ENCODE results near the gene SNURF.
"Not testable (repeated sequence)": the region's sequence is repeated elsewhere in the genome, so short reads cannot be mapped to it uniquely, and the experiment has no call there.

SNURF gene, protein sequence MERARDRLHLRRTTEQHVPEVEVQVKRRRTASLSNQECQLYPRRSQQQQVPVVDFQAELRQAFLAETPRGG

DNA sequence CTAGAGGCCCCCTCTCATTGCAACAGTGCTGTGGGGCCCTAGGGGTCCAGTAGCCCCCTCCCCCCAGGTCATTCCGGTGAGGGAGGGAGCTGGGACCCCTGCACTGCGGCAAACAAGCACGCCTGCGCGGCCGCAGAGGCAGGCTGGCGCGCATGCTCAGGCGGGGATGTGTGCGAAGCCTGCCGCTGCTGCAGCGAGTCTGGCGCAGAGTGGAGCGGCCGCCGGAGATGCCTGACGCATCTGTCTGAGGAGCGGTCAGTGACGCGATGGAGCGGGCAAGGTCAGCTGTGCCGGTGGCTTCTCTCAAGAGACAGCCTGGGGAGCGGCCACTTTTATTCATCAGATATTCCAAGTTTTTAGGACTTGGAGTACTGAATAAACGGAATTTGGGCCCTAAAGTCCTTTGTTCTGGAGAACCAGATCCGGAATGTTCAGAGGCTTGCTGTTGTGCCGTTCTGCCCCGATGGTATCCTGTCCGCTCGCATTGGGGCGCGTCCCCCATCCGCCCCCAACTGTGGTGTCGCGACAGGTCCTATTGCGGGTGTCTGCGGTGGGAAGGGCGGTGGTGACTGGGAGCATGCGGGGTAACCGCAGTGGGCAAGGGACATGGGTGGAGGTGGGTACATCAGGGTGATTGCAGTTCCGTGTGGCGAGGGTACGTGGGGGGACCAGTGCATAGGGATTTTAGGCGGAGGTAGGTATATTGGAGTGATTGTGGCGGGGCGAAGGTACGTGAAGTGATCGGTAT is at the start of gene SNURF, which contains the start of gene SNRPN:
TSS of gene SNURF (plus strand) at position 205 of the 748 bp plus-strand sequence. CDS start at position 267, 62 bp downstream.
TSS of gene SNRPN (plus strand) at position 205 of the 748 bp plus-strand sequence. CDS start 19,467 bp downstream, outside the sequence.
- in situ Hi-C loops (cut with MboI; ENCODE audit: low sequenced_read_pairs) = no loop called here

DNA sequence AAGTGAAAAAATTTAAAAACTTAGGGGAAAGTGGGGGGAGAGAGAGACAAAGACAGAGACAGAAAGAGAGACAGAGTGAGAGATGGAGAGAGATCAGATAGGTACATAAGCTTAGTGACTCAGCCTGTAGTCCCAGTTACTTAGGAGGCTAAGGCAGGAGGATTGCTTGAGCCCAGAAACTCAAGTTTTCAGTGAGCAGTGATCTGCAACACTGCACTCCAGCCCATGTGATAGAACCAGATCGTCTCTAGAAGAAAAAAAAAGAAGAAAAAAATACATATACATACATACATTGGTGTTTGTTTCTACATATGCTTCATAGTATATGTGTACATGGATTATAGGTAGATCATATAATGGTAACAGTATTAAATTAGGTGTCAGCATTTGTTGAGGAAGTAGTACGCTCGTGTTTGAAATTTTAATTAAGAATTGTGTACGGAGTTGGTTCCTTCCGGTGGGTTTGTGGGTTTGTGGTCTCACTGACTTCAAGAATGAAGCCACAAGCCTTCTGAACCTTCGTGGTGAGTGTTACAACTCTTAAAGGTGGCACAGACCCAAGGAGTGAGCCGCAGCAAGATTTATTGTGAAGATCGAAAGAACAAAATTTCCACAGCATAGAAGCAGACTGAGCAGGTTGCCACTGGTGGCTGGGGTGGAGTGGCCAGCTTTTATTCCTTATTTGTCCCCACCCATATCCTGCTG is 38.3 kb upstream of the SNURF start:
- in situ Hi-C loops (cut with MboI; ENCODE audit: low sequenced_read_pairs) = no loop called here

DNA sequence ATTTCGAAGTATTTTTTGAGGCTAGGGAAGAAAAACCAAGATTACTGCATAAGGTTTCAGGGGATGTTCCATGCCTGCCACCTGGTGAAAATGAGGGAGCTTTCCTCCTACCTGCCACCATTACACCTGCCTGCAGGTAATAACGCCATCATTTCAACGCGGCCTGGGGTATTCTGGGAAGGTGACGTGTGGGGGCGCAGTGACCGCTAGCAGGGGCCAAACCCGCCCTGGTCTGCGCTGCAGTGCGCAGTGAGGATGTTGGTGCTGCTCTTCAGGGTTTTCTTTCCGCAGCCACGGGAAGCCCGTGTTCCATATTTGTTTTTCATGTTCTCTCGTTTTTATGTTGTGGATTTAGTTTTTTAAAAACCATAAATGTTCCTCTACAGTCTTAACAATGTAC is 37.4 kb upstream of the SNURF start:
- in situ Hi-C loops (cut with MboI; ENCODE audit: low sequenced_read_pairs) = no loop called here

DNA sequence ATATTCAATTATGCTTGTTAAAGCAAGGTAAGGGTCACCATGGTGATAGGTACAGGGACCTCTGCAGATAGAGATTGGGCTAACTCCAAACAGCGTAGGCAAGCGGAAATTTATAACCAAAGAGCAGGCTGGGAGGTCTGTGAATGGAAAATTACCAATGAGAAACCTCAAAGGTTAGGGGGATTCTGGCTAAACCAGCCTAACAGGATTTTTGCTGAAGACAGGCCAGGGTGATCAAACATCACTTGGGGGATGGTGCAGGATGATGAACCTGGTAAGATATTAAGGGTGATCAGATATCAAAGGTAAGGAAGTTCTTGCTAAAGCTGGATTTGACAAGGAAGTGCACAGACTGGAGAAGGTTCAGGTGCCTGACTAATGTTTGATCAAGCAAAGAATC is 35.3 kb upstream of the SNURF start:
- in situ Hi-C loops (cut with MboI; ENCODE audit: low sequenced_read_pairs) = no loop called here

DNA sequence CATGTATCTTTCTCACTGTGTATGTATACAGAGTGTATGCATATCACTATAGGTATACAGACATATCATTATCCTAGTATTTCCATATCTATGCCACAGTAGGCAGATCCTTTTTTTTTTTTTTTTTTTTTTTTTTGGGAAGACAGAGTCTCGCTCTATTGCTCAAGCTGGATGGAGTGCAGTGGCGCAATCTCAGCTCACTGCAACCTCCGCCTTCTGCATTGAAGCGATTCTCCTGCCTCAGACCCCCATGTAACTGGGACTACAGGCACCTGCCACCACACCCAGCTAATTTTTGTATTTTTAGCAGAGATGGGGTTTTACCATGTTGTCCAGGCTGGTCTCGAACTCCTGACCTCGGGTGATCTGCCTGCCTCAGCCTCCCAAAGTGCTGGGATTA is 32.0 kb upstream of the SNURF start:
- in situ Hi-C loops (cut with MboI; ENCODE audit: low sequenced_read_pairs) = not testable (repeated sequence)

DNA sequence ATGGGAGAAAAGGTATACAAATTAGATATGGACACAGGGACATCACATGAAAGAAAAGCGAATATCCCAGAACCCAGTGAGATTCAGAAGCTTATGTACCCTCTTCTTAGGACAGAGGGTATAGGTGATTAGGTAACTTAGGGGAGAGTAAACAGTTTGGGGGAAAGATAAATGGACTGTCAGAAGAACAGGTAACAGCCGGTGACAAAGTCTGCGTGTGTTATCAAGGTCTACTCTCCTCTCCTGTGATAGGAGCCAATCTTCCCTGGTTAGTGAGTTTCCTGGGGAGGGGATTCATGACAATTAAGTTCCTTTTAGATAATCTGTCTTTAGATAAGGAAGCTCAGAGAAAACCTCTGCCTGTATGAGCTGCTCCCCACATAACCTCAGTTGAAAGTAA is 30.6 kb upstream of the SNURF start:
- in situ Hi-C loops (cut with MboI; ENCODE audit: low sequenced_read_pairs) = no loop called here

DNA sequence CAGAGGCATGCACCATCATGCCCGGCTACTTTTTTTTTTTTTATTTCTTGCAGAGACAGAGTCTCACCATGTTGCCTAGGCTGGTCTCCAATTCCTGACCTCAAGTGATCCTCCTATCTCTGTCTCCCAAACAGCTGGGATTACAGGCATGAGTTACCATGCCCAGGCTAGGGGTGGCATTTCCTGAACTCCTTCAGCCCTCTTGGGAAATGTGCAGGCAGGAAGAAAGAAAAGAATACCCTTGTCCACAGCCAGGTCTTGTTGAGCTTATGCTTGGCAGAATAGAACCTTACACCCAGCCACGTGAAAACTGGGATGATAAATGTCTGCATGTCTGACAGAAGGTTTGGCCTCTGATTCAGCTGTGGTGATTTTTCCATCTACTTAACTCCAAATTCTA is 30.2 kb upstream of the SNURF start:
- in situ Hi-C loops (cut with MboI; ENCODE audit: low sequenced_read_pairs) = no loop called here

DNA sequence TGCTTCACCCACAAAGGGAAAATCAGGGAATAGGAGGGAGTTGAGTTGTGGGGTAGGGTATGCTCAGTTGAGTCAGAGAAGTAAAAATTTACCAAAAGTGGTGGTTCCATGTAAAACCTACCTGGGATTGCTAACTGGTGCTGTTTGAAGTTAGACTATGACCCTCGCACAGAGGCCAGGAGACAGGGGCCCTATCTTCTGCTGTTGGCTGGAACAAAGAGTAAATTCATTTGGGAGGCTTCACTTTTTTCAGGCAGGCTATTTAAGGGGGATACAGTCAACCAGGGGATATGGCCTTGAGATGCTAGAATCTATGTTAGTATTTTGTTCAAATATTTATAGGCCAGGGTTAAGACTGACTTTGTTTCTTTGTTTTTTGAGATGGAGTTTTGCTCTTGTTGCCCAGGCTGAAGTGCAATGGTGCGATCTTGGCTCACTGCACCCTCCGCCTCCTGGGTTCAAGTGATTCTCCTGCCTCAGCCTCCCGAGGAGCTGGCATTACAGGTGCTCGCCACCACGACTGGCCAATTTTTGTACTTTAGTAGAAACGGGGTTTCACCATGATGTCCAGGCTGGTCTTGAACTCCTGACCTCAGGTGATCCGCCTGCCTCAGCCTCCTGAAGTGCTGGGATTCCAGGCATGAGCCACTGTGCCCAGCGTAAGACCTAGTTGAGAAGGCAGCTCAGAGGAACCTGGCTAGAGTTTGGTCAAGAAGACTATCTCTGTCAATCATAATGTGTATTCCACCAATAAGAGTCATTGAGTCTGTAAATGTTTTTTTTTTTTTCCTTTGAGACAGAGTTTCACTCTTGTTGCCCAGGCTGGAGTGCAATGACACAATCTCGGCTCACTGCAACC is 22.7 kb upstream of the SNURF start:
- in situ Hi-C loops (cut with MboI; ENCODE audit: low sequenced_read_pairs) = not testable (repeated sequence)

DNA sequence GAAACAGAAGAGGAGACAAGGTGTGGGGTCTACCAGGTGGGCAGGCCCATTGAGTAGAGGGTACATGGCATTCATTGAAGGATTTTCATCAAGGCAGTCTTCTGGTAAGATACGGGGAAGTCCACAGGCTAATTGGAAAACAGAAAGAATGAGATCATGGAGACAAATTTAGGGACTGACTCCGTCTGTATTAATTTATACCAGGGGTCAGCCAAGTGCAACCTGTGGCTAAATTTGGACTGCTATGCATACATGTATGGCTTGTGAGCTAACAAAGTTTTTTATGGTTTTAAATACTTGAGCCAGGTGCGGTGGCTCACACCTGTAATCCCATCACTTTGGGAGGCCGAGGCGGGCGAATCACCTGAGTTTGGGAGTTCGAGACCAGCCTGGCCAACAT is 21.1 kb upstream of the SNURF start:
- in situ Hi-C loops (cut with MboI; ENCODE audit: low sequenced_read_pairs) = no loop called here

DNA sequence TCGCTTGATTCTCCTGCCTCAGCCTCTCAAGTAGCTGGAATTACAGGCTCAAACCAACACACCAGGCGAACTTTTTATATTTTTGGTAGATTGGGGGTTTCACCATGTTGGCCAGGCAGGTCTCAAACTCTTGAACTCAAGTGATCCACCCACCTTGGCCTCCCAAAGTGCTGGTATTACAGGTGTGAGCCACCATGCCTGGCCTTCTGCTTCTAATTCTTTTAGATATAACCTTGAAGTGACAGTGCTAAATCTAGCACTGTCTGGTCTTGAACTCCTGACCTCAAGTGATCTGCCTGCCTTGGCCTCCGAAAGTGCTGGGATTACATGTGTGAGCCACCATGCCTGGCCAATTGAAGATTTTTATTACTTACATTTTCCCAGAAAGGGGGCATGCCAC is 16.6 kb upstream of the SNURF start:
- in situ Hi-C loops (cut with MboI; ENCODE audit: low sequenced_read_pairs) = not testable (repeated sequence)

DNA sequence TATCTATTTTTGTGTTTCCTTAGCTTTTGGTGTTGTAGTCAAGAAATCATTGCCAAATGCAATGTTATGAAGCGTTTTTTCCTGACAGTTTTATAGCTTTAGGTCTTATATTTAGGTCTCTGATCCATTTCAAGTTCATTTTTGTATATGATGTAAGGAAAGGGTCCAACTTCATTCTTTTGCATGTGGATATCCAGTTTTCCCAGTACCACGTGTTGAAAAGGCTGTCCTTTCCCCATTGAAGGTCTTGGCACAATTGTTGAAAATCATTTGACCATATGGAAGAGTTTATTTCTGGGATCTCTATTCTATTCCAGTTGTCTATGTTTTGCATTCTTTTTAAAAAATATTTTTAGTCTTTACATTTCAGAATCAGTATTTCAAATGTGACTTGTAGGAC is 14.6 kb upstream of the SNURF start:
- in situ Hi-C loops (cut with MboI; ENCODE audit: low sequenced_read_pairs) = no loop called here

DNA sequence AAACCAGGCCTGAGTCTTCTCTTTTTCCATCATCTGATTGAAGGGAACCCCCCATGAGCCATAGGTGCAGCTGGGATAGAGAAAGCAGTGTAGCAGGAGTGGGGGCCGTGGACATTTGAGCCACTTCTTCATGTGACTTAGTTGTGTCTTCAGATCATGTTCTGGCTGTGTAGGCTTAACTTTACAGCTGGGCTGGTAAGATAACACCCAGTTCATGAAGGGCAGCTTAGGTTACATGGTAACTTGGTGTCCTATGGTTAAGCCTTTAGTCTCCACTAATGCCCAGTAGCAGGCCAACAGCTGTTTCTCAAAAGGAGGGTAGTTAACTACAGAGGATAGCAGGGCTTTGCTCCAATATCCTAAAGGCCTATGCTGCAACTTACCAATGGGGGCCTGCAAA is 11.4 kb upstream of the SNURF start:
- in situ Hi-C loops (cut with MboI; ENCODE audit: low sequenced_read_pairs) = no loop called here

DNA sequence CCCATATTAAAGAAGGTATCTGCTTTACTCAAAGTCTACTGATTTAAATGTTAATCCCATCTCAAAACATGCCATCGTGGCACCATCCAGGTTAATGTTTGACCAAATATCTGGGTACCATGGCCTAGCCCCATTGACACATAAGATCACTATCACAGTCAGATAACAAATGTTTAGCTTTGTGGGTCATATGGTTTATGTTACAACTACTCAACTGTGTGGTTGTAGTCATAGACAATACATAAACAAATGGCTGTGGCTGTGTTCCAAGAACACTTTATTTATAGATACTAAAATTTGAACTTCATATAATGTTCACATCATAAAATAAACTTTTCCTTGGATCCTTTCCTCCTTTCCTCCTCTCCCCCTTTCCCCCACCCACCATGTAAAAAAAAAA is 9.8 kb upstream of the SNURF start:
- in situ Hi-C loops (cut with MboI; ENCODE audit: low sequenced_read_pairs) = no loop called here

DNA sequence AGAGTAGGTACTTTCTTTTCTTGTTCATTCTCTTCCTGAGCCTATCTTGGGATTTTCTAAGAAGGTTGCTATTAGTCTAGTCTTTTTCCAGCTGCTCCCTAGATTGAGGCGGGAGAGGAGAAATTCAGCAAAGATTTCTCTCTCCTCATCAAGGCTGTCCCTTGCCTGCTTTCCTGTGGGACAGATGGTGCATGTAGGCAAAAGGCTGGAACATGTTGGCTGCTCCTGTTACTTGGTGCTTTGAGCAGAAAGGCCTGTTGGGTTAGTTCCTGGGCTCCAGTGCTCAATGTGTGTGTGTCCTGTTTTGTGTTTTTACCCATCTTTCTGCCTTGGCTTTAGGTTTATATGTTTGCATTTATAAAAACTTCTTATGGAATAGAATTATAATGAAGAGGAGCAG is 9.1 kb upstream of the SNURF start:
- in situ Hi-C loops (cut with MboI; ENCODE audit: low sequenced_read_pairs) = no loop called here

DNA sequence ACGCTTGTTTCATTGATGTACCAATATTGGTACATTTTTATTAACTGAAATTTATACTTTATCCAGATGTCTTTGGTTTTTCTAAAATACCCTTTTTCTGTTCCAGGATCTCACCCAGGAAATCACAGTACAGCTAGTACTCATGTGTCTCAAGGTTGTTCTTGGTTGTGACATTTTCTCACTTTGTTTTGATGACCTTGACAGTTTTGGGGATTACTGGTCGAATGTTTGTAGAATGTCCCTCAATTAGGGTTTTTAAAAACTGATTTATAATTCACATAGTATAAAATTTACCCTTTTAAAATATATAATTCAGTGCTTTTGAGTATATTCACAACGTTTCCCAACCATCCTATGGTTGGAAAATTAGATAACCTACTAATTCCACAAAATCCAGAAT is 6.3 kb upstream of the SNURF start:
- in situ Hi-C loops (cut with MboI; ENCODE audit: low sequenced_read_pairs) = no loop called here

DNA sequence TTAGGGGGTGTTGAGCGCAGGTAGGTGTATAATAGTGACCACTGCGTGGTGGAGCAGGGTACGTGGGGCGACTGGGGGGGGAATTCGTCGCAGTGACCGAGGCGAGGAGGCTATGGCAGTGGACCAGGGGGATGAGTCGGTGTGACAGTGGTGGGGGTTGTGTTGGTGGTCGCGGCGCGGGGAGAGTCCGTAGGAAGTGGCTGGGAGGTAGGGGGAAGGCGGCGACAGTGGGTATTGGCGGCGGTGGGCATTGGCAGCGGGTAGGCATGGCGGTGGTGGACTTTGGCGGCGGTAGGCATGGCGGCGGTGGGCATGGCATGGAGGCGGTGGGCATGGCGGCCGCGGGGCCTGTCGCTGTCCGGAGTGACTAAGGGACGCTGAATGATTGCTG is 739 bp downstream of the SNURF start:
- in situ Hi-C loops (cut with MboI; ENCODE audit: low sequenced_read_pairs) = no loop called here

DNA sequence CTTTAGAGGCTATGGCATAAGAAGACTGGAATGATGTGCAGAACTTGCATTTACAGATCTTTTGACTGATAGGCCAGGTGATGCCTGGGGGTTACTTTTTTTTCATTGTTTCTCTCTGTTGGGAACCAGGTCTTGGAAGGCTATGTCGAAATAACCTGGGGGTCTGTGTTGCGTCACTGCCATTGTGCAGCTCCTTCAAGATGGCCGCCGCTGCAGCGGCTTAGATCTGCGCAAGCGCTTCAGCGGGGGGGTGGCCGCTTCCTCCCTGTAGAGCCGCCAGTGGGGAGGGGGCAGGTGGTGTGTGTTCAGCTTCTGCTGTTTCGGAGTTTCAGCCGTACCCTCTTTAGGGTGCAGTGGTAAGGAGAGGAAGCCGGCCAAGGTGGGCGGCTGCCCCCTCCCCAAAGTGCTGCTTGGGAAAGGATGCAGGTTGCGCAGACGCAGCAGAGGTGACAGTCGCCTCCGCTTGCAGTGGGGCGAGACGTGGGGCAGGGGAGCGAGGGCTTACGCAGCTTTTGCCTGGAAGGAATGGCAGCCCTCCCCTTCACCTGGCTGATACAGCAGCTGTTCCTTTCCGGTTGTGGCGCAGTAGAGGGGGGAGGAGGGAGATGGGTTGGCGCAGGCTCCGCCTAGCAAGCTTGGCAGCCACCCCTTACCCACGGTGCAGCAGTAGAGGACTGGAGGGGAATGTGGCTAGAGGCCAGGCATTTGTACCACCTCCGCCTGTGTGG is 1.5 kb downstream of the SNURF start:
- in situ Hi-C loops (cut with MboI; ENCODE audit: low sequenced_read_pairs) = no loop called here

DNA sequence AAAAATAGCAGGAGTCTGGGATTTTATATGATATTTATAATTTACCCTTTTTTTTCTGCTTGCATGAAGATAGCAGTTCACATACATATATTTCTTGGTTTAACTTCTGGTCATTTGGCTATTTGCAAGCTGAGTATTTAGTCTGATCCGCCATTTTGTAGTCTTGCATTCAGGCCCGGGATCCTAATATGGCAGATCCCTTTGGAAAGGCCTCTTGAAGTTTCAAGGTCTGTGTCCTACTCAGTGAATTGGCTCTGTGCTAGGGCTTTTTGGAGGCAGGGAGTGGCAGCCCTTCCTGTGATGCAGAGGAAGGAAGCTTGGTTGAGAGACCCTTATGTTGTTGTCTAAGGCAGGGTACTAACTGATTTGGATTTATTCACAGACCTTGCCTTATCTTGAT is 2.9 kb downstream of the SNURF start:
- in situ Hi-C loops (cut with MboI; ENCODE audit: low sequenced_read_pairs) = no loop called here

DNA sequence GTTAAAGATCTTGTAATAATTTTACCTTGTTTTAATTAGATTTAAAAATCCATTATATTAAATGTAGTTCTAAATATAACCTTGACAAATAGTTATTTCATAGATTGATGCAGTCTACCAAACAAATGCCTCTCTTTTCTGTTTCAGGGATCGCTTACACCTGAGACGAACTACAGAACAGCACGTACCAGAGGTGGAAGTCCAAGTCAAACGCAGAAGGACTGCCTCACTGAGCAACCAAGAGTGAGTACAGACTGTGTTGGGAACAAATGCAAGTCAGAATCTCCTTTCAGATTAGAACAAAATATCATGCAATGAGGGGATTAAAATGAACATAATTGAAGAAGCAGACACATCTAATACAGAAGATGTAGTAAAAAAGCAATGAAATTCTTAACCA is 7.2 kb downstream of the SNURF start:
- in situ Hi-C loops (cut with MboI; ENCODE audit: low sequenced_read_pairs) = no loop called here

DNA sequence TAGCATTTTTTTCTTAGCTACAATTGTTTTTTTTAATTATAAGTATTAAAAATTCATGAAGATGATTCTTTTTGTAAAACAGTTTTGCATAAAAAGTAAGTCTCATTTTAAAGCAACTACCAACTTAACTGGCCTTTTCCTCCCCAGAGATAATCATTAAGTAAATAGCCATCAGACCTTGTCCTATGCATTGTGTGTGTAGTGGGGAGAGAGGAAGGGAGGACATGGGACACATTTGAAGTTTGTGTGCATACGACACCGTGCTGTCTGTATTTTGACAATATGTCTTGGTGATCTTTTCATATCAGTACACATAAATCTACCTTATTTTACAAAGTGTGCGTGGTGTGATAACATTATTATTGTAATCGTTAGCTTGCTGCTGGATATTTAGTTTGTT is 8.1 kb downstream of the SNURF start:
- in situ Hi-C loops (cut with MboI; ENCODE audit: low sequenced_read_pairs) = no loop called here
